C4-2B (cell line): Measurements from ENCODE around the gene ZBTB11.

Source experiments
- ZFX ChIP-seq: fragments of 450-650 bp; IDR thresholded peaks from 2 replicates; pipeline ENCODE4 v1.6.1; 2017
- TF ChIP-seq, protein P1 (sequence below): fragments of 450-650 bp; conservative IDR thresholded peaks from 2 replicates; pipeline ENCODE4 v1.5.1; 2017; ENCODE audit warnings: mild to moderate bottlenecking

DNA sequence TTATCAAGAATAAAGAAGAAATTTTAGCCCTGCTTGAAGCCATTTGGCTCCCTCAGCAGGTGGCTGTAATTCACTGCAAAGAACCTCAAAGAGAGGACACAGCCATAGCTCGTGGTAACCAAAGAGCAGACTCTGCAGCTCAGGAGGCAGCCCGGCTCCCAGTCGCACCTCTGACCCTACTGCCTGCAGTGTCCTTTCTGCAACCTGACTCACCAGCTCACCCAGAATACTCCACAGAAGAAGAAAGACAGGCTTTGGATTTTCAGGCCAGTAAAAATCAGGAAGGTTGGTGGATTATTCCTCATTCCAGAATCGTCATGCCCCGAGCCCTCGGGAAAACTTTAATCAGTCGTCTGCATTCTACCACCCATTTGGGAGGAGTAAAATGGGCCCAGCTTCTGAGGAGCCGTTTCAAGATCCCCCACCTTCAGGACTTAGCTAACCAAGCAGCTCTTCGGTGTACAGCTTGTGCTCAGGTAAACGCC lies 38.6 kb downstream of the ZBTB11 start:
- TF ChIP-seq, protein P1, sequence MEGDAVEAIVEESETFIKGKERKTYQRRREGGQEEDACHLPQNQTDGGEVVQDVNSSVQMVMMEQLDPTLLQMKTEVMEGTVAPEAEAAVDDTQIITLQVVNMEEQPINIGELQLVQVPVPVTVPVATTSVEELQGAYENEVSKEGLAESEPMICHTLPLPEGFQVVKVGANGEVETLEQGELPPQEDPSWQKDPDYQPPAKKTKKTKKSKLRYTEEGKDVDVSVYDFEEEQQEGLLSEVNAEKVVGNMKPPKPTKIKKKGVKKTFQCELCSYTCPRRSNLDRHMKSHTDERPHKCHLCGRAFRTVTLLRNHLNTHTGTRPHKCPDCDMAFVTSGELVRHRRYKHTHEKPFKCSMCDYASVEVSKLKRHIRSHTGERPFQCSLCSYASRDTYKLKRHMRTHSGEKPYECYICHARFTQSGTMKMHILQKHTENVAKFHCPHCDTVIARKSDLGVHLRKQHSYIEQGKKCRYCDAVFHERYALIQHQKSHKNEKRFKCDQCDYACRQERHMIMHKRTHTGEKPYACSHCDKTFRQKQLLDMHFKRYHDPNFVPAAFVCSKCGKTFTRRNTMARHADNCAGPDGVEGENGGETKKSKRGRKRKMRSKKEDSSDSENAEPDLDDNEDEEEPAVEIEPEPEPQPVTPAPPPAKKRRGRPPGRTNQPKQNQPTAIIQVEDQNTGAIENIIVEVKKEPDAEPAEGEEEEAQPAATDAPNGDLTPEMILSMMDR = no peak
- no peak for TF ChIP-seq ZFX
